Stimulated activated CD4-positive, alpha-beta T cell treated with anti-CD3 and anti-CD28 coated beads, Interleukin-4, amount 100 ng/mL, for 1 hour (primary cell): Measurements from ENCODE around the gene RAP1GAP2.
"Not testable (repeated sequence)": the region's sequence is repeated elsewhere in the genome, so short reads cannot be mapped to it uniquely, and the experiment has no call there.

Experiments used
- DNase-seq: peaks from one replicate; pipeline ENCODE4 v3.0.0-alpha.2; 2020

RAP1GAP2 gene

GRCh38 chr17:2978116-2978515, 181.9 kb downstream of the RAP1GAP2 start:
- no peak for DNase-seq

- no peak for DNase-seq
These were observed 182.8 kb downstream of the RAP1GAP2 start for GRCh38 chr17:2978991-2979390.

GRCh38 chr17:2980211-2980903, 184.1 kb downstream of the RAP1GAP2 start:
- no peak for DNase-seq

GRCh38 chr17:2980904-2981246, 184.6 kb downstream of the RAP1GAP2 start:
- no peak for DNase-seq

GRCh38 chr17:2981325-2981724, 185.1 kb downstream of the RAP1GAP2 start:
- no peak for DNase-seq

- DNase-seq = no peak
These were observed 186.6 kb downstream of the RAP1GAP2 start for GRCh38 chr17:2982854-2983253.

- DNase-seq = no peak
These were observed 187.0 kb downstream of the RAP1GAP2 start for GRCh38 chr17:2983255-2983654.

- DNase-seq = no peak
These were observed 189.1 kb downstream of the RAP1GAP2 start for GRCh38 chr17:2985318-2985717.

- DNase-seq = no peak
These were observed 190.7 kb downstream of the RAP1GAP2 start for GRCh38 chr17:2986925-2987324.

- not testable (repeated sequence) for DNase-seq
These were observed 193.2 kb downstream of the RAP1GAP2 start for GRCh38 chr17:2989396-2989795.

- no peak for DNase-seq
These were observed 193.6 kb downstream of the RAP1GAP2 start for GRCh38 chr17:2989855-2990254.

- DNase-seq = no peak
These were observed 194.2 kb downstream of the RAP1GAP2 start for GRCh38 chr17:2990396-2990795.

- not testable (repeated sequence) for DNase-seq
These were observed 195.3 kb downstream of the RAP1GAP2 start for GRCh38 chr17:2991396-2992180.

GRCh38 chr17:2994441-2994840, 198.2 kb downstream of the RAP1GAP2 start:
- no peak for DNase-seq

GRCh38 chr17:2995377-2995776, 199.1 kb downstream of the RAP1GAP2 start:
- no peak for DNase-seq

GRCh38 chr17:2995886-2996809, 199.9 kb downstream of the RAP1GAP2 start:
- DNase-seq = no peak

- DNase-seq = no peak
These were observed 200.8 kb downstream of the RAP1GAP2 start for GRCh38 chr17:2996810-2997670.

- not testable (repeated sequence) for DNase-seq
These were observed 202.2 kb downstream of the RAP1GAP2 start for GRCh38 chr17:2998469-2998901.

- DNase-seq = no peak
These were observed 206.5 kb downstream of the RAP1GAP2 start for GRCh38 chr17:3002538-3003295.

GRCh38 chr17:3003296-3004149, 207.3 kb downstream of the RAP1GAP2 start:
- DNase-seq = no peak
